IPS-15b (cell line): ENCODE measurements around the gene PCDHGA5.
"Not testable (repeated sequence)": the region's sequence is repeated elsewhere in the genome, so short reads cannot be mapped to it uniquely, and the experiment has no call there.

ENCODE experiments used
- H3K27me3 ChIP-seq: one replicate; pipeline ENCODE4 v1.6.1; 2013; ENCODE audit warnings: low read length; ENCODE audit not compliant: control insufficient read depth, insufficient read depth
- H3K36me3 ChIP-seq: one replicate; pipeline ENCODE4 v1.6.1; 2013; ENCODE audit warnings: low read length; ENCODE audit not compliant: control insufficient read depth, insufficient read depth
- H3K4me1 ChIP-seq: one replicate; pipeline ENCODE4 v1.6.1; 2013; ENCODE audit warnings: mild to moderate bottlenecking, low read length; ENCODE audit not compliant: control insufficient read depth, insufficient read depth
- H3K4me3 ChIP-seq: one replicate; pipeline ENCODE4 v1.5.1; 2013; ENCODE audit warnings: low read depth, low read length
- H3K9ac ChIP-seq: one replicate; pipeline ENCODE4 v1.6.1; 2013; ENCODE audit warnings: low read depth, mild to moderate bottlenecking, low read length
- H3K9me3 ChIP-seq: one replicate; pipeline ENCODE4 v1.6.1; 2013; ENCODE audit warnings: mild to moderate bottlenecking, low read length; ENCODE audit not compliant: control insufficient read depth, insufficient read depth

PCDHGA5 gene

GRCh38 chr5:141363952-141364660, at the start of gene PCDHGA5:
Gene PCDHGA5 (plus strand): TSS chr5:141364162. CDS start chr5:141364331, 169 bp downstream.
- no peak within 1 kb of the TSS for H3K9ac ChIP-seq
- no peak within 1 kb of the TSS for H3K4me3 ChIP-seq
- peaks cover 10% of the 10 kb centered on the region for H3K9me3 ChIP-seq
- H3K4me1 ChIP-seq = no peaks in the 10 kb centered on the region
- no peaks in the 10 kb centered on the region for H3K36me3 ChIP-seq
- no peaks in the 10 kb centered on the region for H3K27me3 ChIP-seq

DNA sequence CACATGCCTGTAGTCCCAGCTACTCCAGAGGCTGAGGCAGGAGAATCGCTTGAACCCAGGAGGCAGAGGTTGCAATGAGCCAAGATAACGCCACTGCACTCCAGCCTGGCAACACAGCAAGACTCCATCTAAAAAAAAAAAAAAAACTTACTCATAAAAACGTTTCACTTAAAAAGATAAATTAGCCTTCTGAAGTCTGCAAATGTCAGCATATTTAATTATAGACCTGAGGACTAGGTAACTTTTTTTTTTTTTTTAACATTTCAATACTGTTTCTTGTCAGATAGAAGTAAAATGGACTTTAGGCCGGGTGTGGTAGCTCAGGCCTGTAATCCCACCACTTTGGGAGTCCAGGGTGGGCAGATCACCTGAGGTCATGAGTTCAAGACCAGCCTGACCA, 47.0 kb upstream of the PCDHGA5 start:
- H3K4me3 ChIP-seq, H3K4me1 ChIP-seq, H3K27me3 ChIP-seq, H3K9ac ChIP-seq, H3K36me3 ChIP-seq: not testable (repeated sequence)
- peaks cover 15% of the 10 kb centered on the region for H3K9me3 ChIP-seq

DNA sequence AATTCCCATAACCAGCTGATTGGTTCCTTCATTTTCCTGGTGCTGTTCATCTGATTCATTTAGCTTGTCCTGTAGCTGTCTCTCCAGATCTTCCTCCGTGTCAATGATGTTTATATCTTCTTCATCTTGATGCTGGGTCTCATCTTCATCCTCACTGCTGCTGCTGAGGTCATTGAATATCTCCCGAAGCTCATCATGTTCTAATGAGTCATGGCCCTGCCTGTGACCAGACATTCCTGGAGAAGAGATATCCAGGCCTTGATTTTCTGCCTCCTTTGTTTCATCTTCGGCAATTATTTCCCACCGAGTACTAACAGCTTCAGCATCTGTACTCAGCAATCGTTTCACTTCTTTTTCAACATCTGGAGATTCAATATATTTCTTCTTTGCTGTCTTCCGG, 44.8 kb upstream of the PCDHGA5 start:
- no peaks in the 10 kb centered on the region for H3K4me1 ChIP-seq
- no peaks in the 10 kb centered on the region for H3K27me3 ChIP-seq
- no peak overlapping the region for H3K9ac ChIP-seq
- H3K4me3 ChIP-seq = peak overlapping the region; percentile 93
- H3K9me3 ChIP-seq = peaks cover 15% of the 10 kb centered on the region
- H3K36me3 ChIP-seq = peaks cover 5% of the 10 kb centered on the region

GRCh38 chr5:141319699-141320098, 44.3 kb upstream of the PCDHGA5 start:
- Histone ChIP-seq H3K27me3 (no peaks in the 10 kb centered on the region), H3K9ac (no peak overlapping the region), H3K36me3 (peaks cover 5% of the 10 kb centered on the region), H3K4me1 (no peaks in the 10 kb centered on the region), H3K4me3 (peak overlapping the region; percentile 93), H3K9me3 (peaks cover 15% of the 10 kb centered on the region)

DNA sequence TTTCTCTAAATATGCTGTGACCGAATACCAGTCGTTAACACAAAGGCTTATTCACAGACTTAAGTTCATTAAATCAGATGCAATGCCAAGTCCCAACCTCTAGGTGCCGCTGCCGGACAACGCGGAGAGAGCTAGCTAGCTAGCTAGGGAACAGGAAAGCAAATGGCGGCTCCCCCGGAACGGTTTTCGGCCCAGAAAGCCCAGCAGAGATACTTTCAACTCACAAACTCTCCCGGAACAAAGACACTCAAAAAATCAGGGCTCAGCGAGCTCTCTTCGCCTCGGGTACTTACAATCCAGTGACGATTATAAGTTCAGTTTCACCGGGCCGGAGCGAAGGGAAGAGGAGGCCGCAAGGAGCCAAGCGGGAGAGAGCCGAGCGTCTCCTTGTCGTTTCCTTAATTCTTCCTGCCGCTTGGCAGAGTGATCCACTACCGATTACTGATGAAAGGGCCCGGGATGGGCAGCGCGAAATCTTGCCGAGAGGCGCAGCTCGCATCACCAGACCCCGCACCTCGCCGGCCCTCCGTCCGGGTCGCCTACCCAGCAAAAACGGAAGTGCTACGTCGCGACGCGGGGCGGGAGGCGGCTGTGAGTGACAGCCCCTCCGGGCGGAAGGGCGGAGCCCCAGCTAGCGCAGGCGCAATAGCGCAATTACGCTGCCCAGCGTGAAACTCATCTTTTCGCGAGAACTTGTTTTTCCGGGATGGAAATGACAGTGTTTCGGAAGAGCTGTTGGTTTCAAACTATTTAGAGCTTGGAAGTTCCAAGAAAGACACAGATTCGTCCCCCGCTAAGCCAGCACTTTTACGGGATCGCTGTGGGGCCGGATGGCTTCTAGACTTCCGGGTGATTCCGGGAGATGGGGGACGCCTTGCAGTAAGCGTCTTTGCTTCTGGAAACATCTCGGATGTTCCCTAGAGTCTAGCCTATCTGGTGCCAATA, 43.5 kb upstream of the PCDHGA5 start, which contains the start of gene TAF7:
Gene TAF7, minus strand, starts transcription at position 560 of the 945 bp plus-strand sequence. CDS start 740 bp downstream, outside the sequence.
- H3K36me3 ChIP-seq = peaks cover 5% of the 10 kb centered on the region
- H3K4me3 ChIP-seq = peak within 1 kb of the TSS; percentile 93
- H3K27me3 ChIP-seq = no peaks in the 10 kb centered on the region

GRCh38 chr5:141322261-141322660, 41.7 kb upstream of the PCDHGA5 start:
- Histone ChIP-seq H3K4me1 (no peaks in the 10 kb centered on the region), H3K9ac (no peak overlapping the region), H3K27me3 (no peaks in the 10 kb centered on the region), H3K36me3 (peaks cover 5% of the 10 kb centered on the region), H3K4me3 (no peak overlapping the region), H3K9me3 (peaks cover 15% of the 10 kb centered on the region)

More for the DNA sequence above, 43.5 kb upstream of the PCDHGA5 start, which contains the start of gene TAF7:
- peak within 1 kb of the TSS; percentile 99 for H3K9ac ChIP-seq
- peaks cover 15% of the 10 kb centered on the region for H3K9me3 ChIP-seq
- H3K4me1 ChIP-seq = no peaks in the 10 kb centered on the region

- H3K9me3 ChIP-seq = peaks cover 3% of the 10 kb centered on the region
- H3K4me1 ChIP-seq = no peaks in the 10 kb centered on the region
- H3K4me3 ChIP-seq = peak overlapping the region; percentile 69
- no peaks in the 10 kb centered on the region for H3K36me3 ChIP-seq
- H3K9ac ChIP-seq = peak overlapping the region; percentile 72
- no peaks in the 10 kb centered on the region for H3K27me3 ChIP-seq
These were observed 37.7 kb upstream of the PCDHGA5 start for GRCh38 chr5:141326088-141326854.

DNA sequence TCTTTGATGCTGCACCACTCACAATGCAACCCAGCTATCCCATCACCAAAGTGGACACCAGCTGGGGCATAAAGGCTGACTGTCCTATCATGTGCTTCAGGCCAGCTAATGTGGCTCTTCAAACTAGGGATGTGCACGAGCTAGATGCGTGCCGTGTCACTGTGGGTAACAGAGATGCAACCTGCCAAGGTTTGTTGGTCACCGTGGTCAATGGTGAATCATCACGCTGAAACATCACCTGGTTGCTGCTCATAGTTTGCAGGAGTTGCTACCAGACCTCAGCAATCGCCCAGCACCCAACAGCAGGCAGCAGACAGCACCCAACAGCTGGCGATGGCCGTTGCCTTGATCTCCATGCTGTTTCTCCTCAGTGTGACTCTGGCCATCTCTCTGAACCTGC, 35.7 kb upstream of the PCDHGA5 start:
- Histone ChIP-seq H3K27me3 (no peaks in the 10 kb centered on the region), H3K4me3 (no peak overlapping the region), H3K4me1 (no peaks in the 10 kb centered on the region), H3K9me3 (peaks cover 10% of the 10 kb centered on the region), H3K9ac (no peak overlapping the region), H3K36me3 (no peaks in the 10 kb centered on the region)

GRCh38 chr5:141330299-141331080, 33.5 kb upstream of the PCDHGA5 start, which contains the start of gene PCDHGA1:
Gene PCDHGA1 (plus strand): TSS chr5:141330514.
- Histone ChIP-seq H3K9me3 (peaks cover 10% of the 10 kb centered on the region), H3K4me1 (no peaks in the 10 kb centered on the region), H3K36me3 (no peaks in the 10 kb centered on the region), H3K4me3 (no peak within 1 kb of the TSS), H3K9ac (no peak within 1 kb of the TSS), H3K27me3 (no peaks in the 10 kb centered on the region)

DNA sequence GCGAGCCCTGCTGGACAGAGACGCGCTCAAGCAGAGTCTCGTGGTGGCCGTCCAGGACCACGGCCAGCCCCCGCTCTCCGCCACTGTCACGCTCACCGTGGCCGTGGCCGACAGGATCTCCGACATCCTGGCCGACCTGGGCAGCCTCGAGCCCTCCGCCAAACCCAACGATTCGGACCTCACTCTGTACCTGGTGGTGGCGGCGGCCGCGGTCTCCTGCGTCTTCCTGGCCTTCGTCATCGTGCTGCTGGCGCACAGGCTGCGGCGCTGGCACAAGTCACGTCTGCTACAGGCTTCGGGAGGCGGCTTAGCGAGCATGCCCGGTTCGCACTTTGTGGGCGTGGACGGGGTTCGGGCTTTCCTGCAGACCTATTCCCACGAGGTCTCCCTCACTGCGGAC, 31.4 kb upstream of the PCDHGA5 start:
- H3K9ac ChIP-seq, H3K36me3 ChIP-seq, H3K9me3 ChIP-seq, H3K4me3 ChIP-seq, H3K4me1 ChIP-seq, H3K27me3 ChIP-seq: not testable (repeated sequence)
